Stomach (tissue), 9 donors: ENCODE results near the gene NRK. TPM values are rescaled to one million over a fixed set of nuclear protein-coding genes. Genes with fewer than 3 reads are reported as not detected.
A peak's percentile ranks its signal among the peaks of the same experiment; 100 is the strongest.

ENCODE experiments used
- DNase-seq, 2 donors: peaks; one replicate each; pipeline versions ENCODE4 v3.0.0 to v3.0.0-alpha.2; 2013 to 2019
- H3K27ac ChIP-seq, 5 donors: fragments of 200-600 bp in 4 of 5; sonication (generic) in 4 of 5; one replicate each; pipeline ENCODE4 v1.5.1; 2013 to 2019; ENCODE audit warnings: mild to moderate bottlenecking in 1 of 5, moderate library complexity in 1 of 5
- H3K27me3 ChIP-seq, 3 donors: fragments of 200-600 bp; sonication (generic); one replicate each; pipeline ENCODE4 v1.5.1; 2017 to 2019; ENCODE audit warnings: mixed run types in 1 of 3
- H3K36me3 ChIP-seq, 4 donors: fragments of 200-600 bp; sonication (generic); 1 replicate in 3 of 4; 2 replicates in 1 of 4; pipeline ENCODE4 v1.5.1; 2016 to 2019
- H3K4me1 ChIP-seq, 4 donors: fragments of 200-600 bp; sonication (generic); one replicate each; pipeline ENCODE4 v1.5.1; 2016 to 2019
- H3K4me3 ChIP-seq, 4 donors: fragments of 200-600 bp; sonication (generic) in 3 of 4; one replicate each; pipeline ENCODE4 v1.5.1; 2016 to 2019; ENCODE audit warnings: mild to moderate bottlenecking in 1 of 4
- H3K9me3 ChIP-seq, 4 donors: fragments of 200-600 bp; sonication (generic); one replicate each; pipeline ENCODE4 v1.5.1; 2016 to 2019
- EP300 ChIP-seq: sonication (generic); formaldehyde crosslinking; IDR thresholded peaks from one replicate; pipeline ENCODE4 v1.6.1; 2017; ENCODE audit warnings: antibody characterized with exemption
- POLR2A ChIP-seq, 4 donors: fragments of 450-650 bp; IDR thresholded peaks; one replicate each; pipeline ENCODE4 v1.6.1; 2016; ENCODE audit warnings: antibody characterized with exemption in 4 of 4, control low read depth in 2 of 4, mild to moderate bottlenecking in 1 of 4, moderate library complexity in 1 of 4
- POLR2AphosphoS5 ChIP-seq, 3 donors: sonication (generic); formaldehyde crosslinking; IDR thresholded peaks; one replicate each; pipeline ENCODE4 v1.6.1; 2016; ENCODE audit warnings: antibody characterized with exemption in 3 of 3
- whole genome bisulfite sequencing, 5 donors: extraction: QIAGEN DNeasy Blood & Tissue Kit in 3 of 5; methylation state at CpG; one replicate each; pipeline versions ENCODE4 v1.1.5 to v1.1.7; 2013 to 2018; 5-methylcytosine and 5-hydroxymethylcytosine counted together
- intact Hi-C: fragments of 100-400 bp; cut with DNase I; formaldehyde crosslinking; loops from one replicate; pipeline ENCODE4 v1.15.1; 2023; ENCODE audit warnings: low total_unique reads
- polyA plus RNA-seq, 3 donors: library from polyadenylated mRNA; stranded (reverse); fragments of 200-250 nt; gene quantifications; one replicate each; pipeline ENCODE4 v1.2.3, GENCODE V29; 2013
- total RNA-seq, 5 donors: library from RNA; depleted of rRNA; stranded (reverse); fragments of >200 nt; gene quantifications; one replicate each; pipeline versions ENCODE4 v1.1.0 to v1.2.3, GENCODE V29; 2014 to 2016
- TF ChIP-seq, protein P1 (sequence below), 7 experiments: fragments of 450-650 bp in 4 of 7; fragments of 200-600 bp in 3 of 7; sonication (generic) in 3 of 7; IDR thresholded peaks; one replicate each; pipeline ENCODE4 v1.5.1; 2016 to 2019; ENCODE audit warnings: antibody characterized with exemption in 7 of 7, control low read depth in 2 of 7, mild to moderate bottlenecking in 1 of 7
- donor health status: healthy with polysubstance abuse.
- donor health status: Bipolar disorder and iron deficiency.
- donor health status: healthy.

Gene NRK
- total and polyA plus RNA-seq, 8 donors: under 0.01 to 53.8 (median 0.29) TPM; not detected in 1

DNA sequence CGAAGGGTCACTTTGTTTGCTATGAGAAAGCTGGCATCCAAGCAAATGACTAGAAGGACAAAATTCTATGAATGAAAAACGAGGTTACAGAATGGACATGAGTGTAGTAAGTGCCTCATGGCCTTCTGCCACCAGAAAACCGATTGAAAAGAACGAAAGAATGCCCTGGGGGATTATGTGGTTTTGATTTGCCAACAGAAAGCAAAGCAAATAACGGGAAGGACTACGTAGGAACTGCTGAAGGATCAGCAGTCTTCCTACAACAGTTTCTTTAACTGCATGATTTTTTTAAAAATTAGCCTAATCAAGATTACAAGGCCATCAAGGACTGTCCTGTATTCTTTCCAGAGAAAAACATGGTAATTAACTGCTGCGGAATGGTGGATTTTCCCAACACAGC lies 50.6 kb downstream of the NRK start:
- WGBS, 5 donors: 49 to 66% (median 53%) methylated on average over 7 of the region's 7 CpGs
- no peak for DNase-seq
- no peaks in the 10 kb centered on the region for H3K27me3 ChIP-seq

DNA sequence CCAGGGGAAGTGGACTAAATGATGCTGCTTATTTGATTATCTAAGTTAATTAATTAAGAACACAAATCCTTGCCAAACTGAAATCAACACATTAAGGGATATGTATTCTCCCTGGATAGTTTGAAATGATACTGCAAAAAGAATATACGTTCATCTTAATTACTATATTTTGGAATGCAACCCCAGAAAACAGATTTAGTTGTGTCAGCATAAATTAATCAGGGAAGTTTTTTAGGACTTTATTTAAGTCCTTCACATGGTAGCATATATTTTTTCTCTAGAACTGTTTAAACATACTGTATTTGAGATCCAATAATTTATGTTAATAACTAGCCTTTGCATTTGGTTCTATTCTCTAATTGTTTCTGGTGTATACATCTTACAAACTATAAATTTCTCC lies 52.5 kb downstream of the NRK start:
- Histone ChIP-seq H3K27ac (no peak overlapping the region), H3K9me3 (no peaks in the 10 kb centered on the region), H3K36me3 (no peaks in the 10 kb centered on the region), H3K27me3 (no peaks in the 10 kb centered on the region), H3K4me3 (no peak overlapping the region), H3K4me1 (no peaks in the 10 kb centered on the region)
- DNase-seq: no peak
- intact Hi-C loops: no loop called here
- WGBS, 5 donors: 72 to 83% (median 77%) methylated on average over 1 of the region's 1 CpG
- TF ChIP-seq, protein P1, sequence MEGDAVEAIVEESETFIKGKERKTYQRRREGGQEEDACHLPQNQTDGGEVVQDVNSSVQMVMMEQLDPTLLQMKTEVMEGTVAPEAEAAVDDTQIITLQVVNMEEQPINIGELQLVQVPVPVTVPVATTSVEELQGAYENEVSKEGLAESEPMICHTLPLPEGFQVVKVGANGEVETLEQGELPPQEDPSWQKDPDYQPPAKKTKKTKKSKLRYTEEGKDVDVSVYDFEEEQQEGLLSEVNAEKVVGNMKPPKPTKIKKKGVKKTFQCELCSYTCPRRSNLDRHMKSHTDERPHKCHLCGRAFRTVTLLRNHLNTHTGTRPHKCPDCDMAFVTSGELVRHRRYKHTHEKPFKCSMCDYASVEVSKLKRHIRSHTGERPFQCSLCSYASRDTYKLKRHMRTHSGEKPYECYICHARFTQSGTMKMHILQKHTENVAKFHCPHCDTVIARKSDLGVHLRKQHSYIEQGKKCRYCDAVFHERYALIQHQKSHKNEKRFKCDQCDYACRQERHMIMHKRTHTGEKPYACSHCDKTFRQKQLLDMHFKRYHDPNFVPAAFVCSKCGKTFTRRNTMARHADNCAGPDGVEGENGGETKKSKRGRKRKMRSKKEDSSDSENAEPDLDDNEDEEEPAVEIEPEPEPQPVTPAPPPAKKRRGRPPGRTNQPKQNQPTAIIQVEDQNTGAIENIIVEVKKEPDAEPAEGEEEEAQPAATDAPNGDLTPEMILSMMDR (IDR thresholded peaks at IDR 0.05): no peak
- no peak for TF ChIP-seq EP300
- TF ChIP-seq POLR2A (IDR thresholded peaks at IDR 0.05): no peak
- no peak for TF ChIP-seq POLR2AphosphoS5 (IDR thresholded peaks at IDR 0.05)

More for the DNA sequence above, 50.6 kb downstream of the NRK start:
- H3K36me3 ChIP-seq: no peaks in the 10 kb centered on the region
- intact Hi-C loops: no loop called here
- H3K4me1 ChIP-seq: no peaks in the 10 kb centered on the region
- no peak overlapping the region for H3K27ac ChIP-seq
- TF ChIP-seq POLR2AphosphoS5 (IDR thresholded peaks at IDR 0.05): no peak
- TF ChIP-seq, protein P1 (IDR thresholded peaks at IDR 0.05): no peak
- no peak for TF ChIP-seq POLR2A (IDR thresholded peaks at IDR 0.05)
- TF ChIP-seq EP300: no peak
- H3K9me3 ChIP-seq: no peaks in the 10 kb centered on the region
- H3K4me3 ChIP-seq: no peak overlapping the region

DNA sequence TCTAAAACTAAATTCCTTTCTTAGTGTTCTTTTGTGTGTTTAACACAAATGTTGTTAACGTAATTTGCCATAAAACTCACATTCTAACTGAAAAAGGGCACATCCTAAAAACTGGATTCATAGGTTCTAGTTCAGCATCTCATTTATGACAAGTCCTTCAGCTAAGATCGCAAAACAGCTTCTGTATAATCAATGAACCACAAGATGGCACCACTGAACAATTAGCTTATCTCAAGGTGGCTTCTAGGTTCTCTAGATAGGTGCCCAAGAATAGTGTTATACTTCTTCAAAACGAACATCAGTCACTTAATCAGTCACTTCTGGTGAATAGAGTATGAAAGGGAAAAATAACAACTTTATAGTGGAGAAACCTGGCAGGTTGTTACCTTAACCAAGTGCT lies 54.3 kb downstream of the NRK start:
- Histone ChIP-seq H3K36me3 (no peaks in the 10 kb centered on the region), H3K4me1 (no peaks in the 10 kb centered on the region), H3K27ac (no peak overlapping the region), H3K9me3 (no peaks in the 10 kb centered on the region), H3K4me3 (no peak overlapping the region), H3K27me3 (no peaks in the 10 kb centered on the region)
- DNase-seq: peak in 1 of 2 donors; percentile 7
- intact Hi-C loops: no loop called here
- TF ChIP-seq POLR2A (IDR thresholded peaks at IDR 0.05) (no peak), EP300 (no peak), POLR2AphosphoS5 (IDR thresholded peaks at IDR 0.05) (no peak)
- TF ChIP-seq, protein P1 (IDR thresholded peaks at IDR 0.05): no peak
- 20 to 44% (median 30%) methylated on average over 3 of the region's 3 CpGs for WGBS, 5 donors

DNA sequence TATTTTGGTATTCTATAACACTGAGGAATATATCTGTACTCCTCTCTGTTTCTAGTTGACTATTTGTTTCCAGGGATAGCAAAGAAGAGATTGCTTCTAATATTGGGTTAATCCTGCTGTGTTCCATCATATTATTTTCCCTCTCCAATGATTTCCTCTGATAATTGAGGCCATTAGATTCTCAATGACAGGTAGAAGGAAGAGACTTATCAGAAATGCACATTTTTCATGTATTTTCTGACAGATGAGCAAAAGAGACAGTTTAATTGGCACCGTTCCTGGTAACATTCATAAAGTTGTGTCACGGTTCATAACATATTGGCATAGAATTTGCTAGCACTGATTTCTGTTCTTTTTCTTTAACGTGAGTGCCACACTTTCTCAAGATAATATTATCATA lies 58.2 kb downstream of the NRK start:
- TF ChIP-seq, protein P1 (IDR thresholded peaks at IDR 0.05): no peak
- no peak for TF ChIP-seq POLR2AphosphoS5 (IDR thresholded peaks at IDR 0.05)
- no peak for TF ChIP-seq POLR2A (IDR thresholded peaks at IDR 0.05)
- TF ChIP-seq EP300: no peak
- H3K36me3 ChIP-seq: no peaks in the 10 kb centered on the region
- no peaks in the 10 kb centered on the region for H3K4me1 ChIP-seq
- H3K4me3 ChIP-seq: no peak overlapping the region
- no peaks in the 10 kb centered on the region for H3K9me3 ChIP-seq
- DNase-seq: no peak
- intact Hi-C loops: no loop called here
- WGBS, 5 donors: 69 to 82% (median 76%) methylated on average over 3 of the region's 3 CpGs
- no peak overlapping the region for H3K27ac ChIP-seq
- H3K27me3 ChIP-seq: no peaks in the 10 kb centered on the region
